ENCODE measurements around the gene CFAP97. TPM values are rescaled to one million over a fixed set of nuclear protein-coding genes. Genes with fewer than 3 reads are reported as not detected.
"Not testable (repeated sequence)": the region's sequence is repeated elsewhere in the genome, so short reads cannot be mapped to it uniquely, and the experiment has no call there.

The CFAP97 gene
- total RNA-seq, 1 donor from 2014 or later, result 26.2 TPM

GRCh38 chr4:185138161-185138560, 65.6 kb downstream of the CFAP97 start:
- peak; percentile 52 for DNase-seq

- no peak for DNase-seq
Measured at GRCh38 chr4:185137233-185137925, 66.4 kb downstream of the CFAP97 start.

- peak; percentile 76 for DNase-seq
Measured at GRCh38 chr4:185134307-185134869, 69.4 kb downstream of the CFAP97 start.

GRCh38 chr4:185128272-185129119, 75.3 kb downstream of the CFAP97 start:
- peak; percentile 23 for DNase-seq

- DNase-seq, result peak; percentile 35
Measured at GRCh38 chr4:185127021-185127925, 76.5 kb downstream of the CFAP97 start.

- no peak for DNase-seq
Measured at GRCh38 chr4:185124006-185124405, 79.8 kb downstream of the CFAP97 start.

- DNase-seq, result no peak
Measured at GRCh38 chr4:185122681-185123345, 81.0 kb downstream of the CFAP97 start.

- DNase-seq, result no peak
Measured at GRCh38 chr4:185120631-185120946, 83.2 kb downstream of the CFAP97 start.

- no peak for DNase-seq
Measured at GRCh38 chr4:185119927-185120630, 83.7 kb downstream of the CFAP97 start.

GRCh38 chr4:185119467-185119866, 84.3 kb downstream of the CFAP97 start:
- DNase-seq, result not testable (repeated sequence)

GRCh38 chr4:185118876-185119275, 84.9 kb downstream of the CFAP97 start:
- DNase-seq, result no peak

GRCh38 chr4:185117300-185117934, 86.4 kb downstream of the CFAP97 start:
- DNase-seq, result no peak

GRCh38 chr4:185115827-185116232, 88.0 kb downstream of the CFAP97 start:
- DNase-seq, result no peak

- DNase-seq, result no peak
Measured at GRCh38 chr4:185113340-185113739, 90.5 kb downstream of the CFAP97 start.

GRCh38 chr4:185112104-185112503, 91.7 kb downstream of the CFAP97 start:
- DNase-seq, result peak; percentile 95

- no peak for DNase-seq
Measured at GRCh38 chr4:185110375-185110823, 93.4 kb downstream of the CFAP97 start.

- DNase-seq, result no peak
Measured at GRCh38 chr4:185109736-185110135, 94.1 kb downstream of the CFAP97 start.

All from dermis blood vessel endothelial cell (primary cell).